Measurements from ENCODE around the gene MDM1.

MDM1 gene, protein sequence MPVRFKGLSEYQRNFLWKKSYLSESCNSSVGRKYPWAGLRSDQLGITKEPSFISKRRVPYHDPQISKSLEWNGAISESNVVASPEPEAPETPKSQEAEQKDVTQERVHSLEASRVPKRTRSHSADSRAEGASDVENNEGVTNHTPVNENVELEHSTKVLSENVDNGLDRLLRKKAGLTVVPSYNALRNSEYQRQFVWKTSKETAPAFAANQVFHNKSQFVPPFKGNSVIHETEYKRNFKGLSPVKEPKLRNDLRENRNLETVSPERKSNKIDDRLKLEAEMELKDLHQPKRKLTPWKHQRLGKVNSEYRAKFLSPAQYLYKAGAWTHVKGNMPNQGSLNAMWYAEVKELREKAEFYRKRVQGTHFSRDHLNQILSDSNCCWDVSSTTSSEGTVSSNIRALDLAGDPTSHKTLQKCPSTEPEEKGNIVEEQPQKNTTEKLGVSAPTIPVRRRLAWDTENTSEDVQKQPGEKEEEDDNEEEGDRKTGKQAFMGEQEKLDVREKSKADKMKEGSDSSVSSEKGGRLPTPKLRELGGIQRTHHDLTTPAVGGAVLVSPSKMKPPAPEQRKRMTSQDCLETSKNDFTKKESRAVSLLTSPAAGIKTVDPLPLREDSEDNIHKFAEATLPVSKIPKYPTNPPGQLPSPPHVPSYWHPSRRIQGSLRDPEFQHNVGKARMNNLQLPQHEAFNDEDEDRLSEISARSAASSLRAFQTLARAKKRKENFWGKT

DNA sequence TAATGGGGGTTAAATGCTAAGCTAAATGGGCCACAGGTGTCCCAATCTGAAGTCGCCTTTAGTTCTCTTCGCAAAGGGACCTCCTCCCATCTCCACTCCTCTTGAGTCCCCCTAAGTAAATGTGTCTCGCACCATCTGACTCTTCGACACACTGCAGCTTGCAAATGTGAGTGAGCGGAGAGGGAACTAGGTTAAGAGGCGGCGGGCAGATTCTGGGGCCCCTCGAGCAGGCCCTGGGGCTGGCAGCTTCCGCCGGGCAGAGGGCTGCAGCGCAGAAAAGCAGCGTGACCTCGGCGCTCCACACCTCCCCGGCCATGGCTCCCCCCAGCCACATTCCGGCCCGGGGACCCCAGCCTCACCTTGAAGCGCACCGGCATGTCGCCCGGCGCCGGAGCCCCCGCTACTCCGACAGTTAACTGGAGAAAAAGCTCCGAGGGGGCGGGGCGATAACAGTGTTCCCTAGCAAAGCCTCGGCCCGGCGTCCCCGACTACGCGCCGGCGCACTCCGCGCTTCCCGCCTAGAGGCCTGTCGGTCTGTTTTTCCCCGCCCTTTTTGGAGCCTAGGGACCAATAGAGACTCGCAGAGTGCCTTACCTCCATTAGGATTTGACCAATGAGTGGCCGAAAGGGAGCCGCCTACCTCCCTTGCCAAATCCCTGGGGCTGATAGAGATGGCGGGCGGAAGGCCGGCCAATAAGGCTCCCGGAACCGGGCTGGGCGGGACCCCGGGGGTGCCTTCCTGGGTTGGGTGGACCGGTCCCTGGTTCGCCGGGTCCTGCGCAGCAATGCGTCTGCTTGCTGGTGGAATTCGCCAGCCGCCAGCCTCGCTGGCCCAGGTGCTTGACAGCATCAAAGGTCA, at the start of gene MDM1:
Gene MDM1, minus strand, starts transcription at position 494 of the 859 bp plus-strand sequence. Its CDS starts 117 bp downstream, at position 377.
- peak; percentile 99 for DNase-seq

DNA sequence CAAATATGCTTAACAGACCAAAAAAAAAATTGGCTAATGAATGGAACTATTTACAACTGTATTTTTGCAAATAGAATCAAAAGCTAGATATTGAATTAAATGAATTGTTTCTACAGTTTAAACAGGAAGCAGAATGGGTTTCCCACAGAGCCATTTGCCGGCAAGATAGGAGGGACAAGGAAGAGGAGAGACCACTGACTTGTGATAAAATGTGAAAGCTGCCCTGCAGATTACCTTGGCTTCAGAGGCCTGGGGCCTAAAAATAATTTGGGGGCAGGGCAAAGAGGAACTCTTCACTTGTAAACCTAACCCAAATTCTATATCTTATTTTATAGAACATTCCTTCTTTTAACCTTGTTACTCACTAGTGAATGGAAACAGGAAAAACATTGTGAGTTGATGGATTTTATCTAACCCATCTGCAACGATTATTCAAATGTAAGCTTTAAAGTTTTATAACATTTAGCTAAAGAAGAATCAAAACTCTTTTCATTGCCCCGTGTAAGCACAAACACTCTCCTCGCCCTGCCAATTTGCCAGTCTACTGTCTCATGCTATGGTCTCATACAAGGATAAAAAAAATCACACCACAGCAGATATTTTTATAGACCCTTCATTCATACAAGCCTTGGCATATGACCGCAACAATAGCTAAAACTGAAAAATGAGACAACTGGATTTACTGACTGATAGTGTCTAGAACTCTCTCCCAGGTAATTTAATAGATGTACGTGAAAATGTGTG, 49.5 kb upstream of the MDM1 start:
- DNase-seq, result no peak

DNA sequence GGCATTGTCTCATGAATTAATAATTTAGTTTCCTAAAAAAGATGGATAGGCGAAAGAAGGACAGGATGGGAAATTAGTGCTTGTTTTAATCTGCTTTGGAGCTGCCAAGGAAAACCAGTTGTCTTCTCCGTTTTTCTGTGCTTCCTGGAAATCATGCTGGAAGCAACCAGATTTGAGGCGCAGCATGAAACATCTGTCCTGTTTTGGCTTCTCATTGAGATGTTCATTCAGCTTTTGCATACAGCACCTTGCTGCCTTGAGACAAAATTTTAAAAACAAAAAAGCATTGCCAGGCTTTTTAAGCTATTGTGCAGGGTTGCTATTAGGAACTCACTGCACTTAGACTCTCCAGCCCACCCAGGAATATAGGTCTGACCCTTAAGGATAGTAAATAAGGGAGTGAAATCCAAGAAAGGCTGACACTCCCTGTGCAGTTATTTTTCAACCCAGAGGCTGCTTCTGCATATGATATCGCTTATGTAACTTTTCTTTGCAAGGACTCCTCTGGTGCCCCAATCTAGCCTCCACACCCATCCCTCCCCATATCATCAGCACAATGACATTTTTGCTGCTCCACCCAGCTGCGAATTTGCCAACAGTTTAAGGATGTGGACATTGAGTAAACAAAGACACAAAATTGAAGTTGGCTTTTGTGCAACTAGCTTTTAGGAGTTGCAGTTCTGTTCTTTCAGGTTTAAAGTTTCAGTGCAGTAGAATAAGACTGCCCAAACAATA, 46.9 kb upstream of the MDM1 start:
- peak; percentile 68 for DNase-seq

DNA sequence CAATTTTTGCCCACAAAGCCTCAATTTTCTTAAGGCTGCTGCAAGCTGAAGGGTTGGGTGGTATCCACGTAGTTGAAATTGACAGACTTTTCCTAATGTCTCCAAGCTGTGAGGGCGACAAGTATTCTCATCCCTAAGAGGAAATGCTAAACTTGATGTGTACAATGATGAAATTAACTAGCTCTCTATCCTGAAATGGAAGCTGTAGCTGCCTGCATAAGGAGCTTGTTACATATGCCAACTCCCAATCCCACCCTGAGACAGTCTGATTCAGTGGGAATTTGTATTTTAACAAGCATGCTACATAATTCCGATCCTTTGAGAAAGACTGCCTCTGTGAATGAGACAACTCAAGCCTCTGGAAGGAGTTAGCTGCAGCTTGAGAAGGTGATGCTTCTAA, 45.7 kb upstream of the MDM1 start:
- DNase-seq, result no peak

DNA sequence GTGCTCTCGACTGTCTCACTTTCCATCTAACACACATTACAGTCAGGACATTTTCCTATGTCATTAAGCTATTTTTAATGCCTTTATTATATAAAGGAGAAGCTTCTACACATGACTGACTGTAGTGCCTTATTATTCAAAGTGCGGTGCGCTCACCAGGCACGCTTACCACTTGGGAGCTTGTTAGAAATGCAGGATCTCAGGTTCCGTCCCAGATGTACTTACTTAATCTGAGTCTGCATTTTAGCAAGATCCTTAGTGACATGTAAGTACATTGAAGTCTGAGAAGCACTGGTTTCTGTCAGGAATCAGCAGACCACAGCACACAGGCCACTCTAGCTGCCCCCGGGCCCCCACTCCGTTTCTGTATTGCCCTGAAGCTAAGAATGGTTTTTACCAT, 44.7 kb upstream of the MDM1 start:
- no peak for DNase-seq

DNA sequence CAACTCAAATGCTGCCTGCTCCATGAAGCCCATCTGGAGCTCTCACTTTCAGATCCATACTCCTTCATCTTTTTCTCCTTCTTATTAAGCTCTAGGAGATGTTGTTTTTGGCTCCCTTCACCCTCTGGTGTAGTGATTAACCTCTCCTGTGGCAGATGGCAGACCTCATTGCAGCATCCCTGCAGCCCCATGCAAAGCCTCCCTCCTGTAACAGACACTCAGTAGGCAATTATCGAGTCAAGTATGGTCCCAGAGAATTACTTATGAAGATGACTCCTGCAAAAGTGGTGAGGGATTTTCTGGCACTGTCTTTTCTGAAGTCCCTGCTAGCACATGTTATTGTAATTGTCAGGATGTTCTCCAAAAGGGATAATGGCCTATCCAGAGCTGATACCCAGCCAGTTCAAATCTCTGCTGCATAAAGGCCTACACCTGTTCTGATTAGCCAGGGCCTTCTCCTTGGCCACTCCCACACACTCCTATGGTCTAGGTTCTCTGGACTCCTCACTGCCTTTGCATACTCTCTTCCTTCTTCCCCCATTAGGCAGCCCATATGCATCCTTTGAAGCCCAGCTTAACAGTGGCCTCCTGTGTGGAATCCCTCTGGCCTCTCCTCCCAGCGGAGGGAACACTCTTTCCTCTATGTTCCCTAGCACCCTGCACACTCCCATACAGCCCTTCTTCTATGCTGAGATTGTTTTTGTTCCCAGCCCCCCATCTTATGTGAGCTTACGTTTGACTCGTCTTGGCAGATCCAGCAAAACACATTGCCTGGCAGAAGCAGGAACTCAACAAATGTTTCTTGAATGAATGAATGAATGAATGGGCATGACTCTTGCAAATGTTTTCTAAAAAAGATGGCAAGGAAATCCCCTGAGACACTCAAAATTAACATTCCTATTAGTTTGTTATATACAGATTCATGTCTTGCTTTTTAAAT, 43.9 kb upstream of the MDM1 start:
- no peak for DNase-seq

DNA sequence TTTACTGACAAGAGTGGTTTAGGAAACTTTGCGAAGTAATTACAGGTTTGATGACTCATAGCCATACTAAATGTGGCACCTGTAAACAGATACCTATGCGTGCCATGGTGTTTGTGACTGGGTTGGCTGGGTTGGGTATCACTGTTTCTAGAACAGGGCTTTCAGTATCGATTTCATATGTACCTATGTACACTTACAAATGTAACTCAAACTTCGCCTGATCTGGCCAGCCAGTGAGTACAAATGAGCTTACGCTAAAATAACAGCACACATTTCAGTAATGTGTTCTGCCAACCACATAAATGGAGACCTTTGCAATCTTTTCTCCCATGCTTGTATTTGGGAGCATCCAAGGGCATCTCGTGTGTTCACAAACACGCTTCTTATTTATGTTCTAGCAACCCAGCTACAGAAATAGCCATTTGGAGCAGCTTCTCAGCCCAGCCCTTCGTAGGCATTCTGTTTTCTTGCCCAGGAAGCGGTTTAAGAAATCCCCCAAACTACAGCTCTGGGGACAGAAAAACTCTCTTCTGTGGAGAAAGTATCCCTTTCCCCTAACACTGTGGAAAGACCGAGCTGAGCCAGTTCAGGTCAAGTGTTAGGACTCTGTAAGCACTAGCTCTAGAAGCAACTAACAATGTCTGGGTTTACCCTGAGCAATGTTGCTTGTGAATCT, 42.3 kb upstream of the MDM1 start:
- no peak for DNase-seq

DNA sequence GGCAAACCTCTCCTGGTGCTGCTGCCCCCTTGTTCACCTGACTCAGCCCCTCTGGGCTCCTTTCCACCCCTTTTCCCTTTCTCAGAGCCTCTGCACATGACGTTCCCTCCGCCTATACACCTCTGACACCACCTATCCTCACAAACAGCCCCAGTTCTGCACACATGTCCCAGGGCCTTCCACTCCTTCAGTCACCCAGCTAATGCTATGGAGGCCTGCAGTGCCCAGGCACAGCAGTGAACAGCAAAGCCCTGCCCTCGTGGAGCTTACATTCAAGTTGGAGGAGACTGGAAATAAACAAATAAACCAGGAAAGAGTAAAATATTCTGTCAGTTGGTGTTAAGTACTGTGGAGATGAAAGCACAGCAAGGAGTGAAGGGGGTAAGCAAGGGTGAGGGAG, 38.5 kb upstream of the MDM1 start:
- DNase-seq, result no peak

DNA sequence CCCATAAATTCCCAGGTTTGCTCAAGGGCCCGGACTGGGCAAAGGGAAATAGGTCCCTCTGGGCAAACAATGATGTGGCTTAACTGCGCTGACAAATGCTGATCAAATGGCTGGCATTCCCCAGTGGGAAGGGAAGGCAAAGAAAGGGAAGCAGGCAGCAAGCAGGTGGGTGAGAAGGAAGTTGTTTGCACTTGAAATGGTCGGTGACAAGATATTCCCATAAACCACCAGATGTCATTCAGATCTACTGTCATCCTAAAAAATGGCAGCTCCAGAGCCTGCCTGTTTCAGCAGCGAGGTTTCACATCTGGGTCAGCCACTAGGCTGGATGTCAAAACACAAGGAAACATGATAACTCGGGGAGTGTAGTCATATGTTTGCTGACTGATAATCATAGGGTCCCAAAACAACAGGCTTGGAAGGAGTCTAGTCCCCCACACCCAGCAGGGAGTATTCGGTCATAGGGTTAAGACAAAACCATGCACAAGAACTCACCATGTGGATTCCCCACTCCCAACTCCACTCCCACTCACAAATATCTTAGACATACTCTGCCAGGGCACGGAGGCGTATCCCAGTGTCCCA, 37.9 kb upstream of the MDM1 start:
- DNase-seq, result peak; percentile 89

DNA sequence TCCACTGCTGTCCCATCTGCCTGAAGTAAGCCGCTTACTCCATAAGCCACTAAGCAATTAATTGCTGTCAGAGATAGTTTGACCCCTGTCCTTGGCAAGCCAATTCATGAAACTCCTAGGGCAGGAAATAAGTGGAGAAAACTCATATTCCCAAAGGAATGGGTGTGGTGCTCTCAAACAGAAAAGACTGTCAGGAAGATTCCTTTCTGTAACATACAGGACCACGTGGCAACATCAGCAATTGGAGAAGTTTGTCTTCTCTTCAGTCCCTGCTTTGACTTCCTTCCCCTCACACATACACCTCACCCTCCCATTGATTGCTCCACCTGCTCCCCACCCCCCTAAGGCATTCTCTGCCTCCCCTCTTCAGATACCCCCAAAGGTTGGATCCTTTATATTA, 36.2 kb upstream of the MDM1 start:
- DNase-seq, result peak; percentile 33

DNA sequence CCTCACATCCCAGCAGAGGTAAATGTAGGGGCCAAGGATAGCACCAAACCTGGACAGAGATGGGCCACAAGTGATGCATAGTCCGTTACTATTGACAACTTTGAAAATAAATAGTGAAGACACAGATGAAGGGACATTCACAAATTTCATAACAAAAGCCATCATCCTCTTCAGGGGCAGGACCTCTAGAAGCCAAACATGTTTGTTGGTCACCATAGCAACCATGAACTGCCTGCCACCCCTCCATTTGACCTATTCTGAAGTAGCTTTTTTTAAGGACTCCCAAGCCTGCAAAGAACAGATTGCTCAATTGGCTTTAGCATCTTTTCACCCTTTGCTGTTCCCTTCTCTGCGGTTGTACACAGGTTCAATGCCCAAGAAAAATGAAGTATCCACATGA, 35.7 kb upstream of the MDM1 start:
- DNase-seq, result peak; percentile 82

DNA sequence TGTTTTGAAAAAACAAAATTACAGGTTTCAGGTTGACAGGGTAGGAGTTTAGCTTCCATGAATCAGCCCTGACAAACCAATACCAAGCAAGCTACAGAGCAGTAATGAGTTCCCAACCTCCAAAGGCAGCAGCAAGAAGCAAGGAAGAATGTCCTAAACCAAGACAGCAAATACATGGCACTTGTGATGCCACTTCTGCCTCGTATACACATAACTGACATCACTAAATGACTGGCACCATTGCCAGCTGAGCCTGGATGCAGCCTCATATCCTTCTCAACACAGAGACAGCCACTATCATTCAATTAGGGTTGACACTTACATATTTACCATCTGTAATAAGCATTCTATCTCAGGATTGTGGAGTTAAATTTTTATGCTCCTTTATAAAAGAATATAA, 35.0 kb upstream of the MDM1 start:
- no peak for DNase-seq

DNA sequence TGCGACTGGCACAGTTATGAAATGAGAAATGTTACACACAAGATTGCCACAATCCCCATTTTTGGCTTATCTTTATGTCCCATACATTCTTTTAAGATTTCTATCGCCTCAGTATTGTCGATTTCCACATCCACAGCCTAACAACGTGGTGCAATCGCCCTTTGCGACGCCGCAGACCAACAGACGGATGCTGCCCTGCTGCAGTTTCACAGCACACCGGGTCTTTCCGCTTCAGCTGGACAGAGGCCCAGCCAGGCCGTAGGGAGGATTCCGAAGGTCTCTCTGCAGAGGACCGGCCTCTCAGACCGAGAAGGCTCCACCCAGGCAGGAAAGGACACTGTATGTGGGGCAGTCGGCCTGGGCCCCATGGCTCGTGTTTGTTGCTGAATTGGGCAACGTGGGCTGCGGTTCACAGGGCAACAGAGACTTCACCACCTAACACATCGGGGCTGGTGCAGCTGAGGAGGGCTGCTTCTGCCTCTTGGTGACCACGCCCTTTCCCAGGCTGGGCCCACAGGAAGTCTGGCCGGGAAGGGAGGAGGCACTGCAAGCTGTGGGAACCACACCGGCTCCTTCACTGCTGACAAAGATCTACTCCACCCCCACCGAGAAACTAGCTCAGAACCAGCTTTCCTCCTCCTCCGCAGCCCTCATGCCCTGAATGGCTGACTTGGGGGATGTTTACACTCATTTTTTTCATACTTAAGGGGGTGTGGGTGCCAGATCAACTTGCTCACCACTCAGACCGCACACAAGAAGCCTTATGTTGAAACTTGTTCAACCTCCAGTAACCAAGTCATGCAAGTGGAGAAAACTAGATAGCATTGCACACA, 32.9 kb upstream of the MDM1 start:
- peak; percentile 97 for DNase-seq

DNA sequence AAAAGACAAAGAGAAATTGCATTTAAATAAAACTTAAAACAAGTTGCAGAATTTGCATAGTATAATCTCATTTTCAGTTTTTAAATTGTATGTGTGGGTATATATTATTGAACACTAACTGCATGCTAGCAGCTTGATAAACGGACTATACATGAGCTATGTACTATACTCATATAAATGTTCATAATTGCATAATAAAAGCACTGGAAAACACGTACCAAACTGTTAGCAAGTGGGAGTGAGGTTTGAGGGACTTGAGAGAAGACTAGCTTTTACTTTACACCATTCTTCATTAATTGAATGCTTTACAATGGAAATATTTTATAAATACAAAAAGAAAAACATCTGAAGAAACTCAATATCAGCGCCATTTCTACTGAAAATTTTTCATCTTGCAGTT, 32.2 kb upstream of the MDM1 start:
- peak; percentile 38 for DNase-seq

DNA sequence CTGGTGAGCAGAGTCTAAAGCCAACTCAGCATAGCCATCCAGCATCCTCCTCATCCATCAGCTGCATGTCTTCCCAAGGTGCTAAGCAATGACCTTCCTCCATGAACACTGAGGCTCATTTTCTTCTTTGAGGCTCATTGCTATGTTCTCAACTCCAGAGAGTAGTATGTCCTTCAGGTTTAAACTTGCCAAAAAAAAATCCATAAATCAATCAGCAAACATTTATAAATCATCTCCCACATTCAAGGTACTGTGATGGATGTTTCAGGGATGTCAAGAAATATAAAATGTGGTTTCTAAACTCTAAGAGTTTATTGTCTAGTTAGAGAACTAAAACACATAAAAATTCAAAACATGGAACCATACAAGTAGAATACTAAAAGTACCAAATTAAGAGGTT, 29.8 kb upstream of the MDM1 start:
- no peak for DNase-seq

DNA sequence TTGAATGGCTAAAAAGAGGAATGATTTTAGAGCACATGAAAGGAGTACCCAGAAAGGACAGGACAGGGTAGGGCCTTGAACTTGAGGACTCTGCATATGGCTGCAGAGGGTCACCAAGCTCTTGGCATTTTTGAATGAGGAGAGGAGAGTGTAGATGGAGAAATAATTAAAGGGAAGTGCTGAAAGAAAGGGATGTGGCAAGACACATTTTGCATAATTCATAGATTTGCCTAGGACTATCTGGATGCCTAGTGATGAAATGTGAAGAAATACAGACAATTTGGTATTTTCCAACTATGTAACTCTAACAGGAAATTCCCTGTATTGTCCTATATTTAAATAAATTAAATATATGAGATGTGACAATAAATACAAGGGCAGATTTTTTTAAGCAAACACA, 27.5 kb upstream of the MDM1 start:
- DNase-seq, result peak; percentile 91

DNA sequence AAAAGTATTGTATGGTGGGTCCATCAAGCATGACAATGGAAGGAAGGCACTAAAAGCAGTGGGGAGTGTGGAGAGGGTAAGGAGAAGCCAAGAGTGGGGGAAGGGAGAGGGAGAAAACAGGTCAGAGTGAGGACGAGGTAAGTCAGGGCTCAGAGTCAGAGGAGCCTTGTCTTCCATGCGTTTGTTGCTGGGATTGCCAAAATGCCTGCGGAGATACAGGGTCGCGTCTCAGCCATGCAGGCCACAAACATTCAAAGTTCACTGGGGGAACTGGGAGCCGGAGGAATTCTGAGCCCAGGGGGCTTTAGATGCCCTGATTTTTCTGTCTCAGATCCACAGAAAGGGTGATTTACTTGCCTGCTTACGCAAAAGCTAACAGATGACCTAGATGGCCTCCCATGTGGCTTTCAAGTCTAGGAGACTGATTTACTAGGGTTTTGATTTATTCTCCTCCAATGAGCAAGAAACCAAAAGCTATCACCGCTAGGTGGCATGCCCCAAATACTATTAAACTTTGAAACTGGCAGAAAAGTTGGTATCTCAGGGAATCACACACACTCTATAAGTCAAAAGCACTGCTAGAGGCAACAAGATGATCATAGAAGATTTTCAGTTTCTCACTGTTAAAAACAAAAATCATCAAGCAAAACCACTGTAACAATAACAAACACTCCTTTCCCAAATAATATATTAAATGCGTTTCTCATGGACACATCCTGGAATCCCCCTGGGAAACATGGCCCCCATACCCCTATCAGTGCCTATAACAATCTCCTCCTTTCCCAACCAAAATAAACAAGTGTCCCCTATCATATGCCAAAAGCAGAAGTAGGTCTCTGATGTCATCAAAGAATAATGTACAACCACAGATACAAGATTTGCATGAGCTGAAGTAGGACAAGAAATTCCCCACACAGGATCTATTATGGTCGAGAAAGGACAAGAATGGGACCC, 26.6 kb upstream of the MDM1 start:
- peak; percentile 91 for DNase-seq

DNA sequence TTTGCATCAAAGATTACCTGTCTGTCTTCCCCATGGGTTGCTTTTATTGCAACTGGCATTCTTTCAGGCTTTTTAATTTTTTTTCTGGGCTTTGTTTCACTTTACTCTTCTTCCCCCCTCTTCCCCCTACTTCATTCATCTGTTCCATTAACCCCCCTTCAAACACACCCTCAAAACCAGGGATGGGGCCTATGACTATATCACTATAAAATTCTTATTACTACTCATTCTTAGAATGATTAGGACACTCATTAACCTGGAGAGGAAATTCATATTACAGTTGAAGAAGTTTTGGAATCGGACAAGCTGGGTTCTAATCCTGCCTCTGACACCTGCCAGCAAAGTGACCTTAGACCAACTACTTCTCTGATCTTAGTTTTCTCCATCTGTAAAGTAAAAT, 24.8 kb upstream of the MDM1 start:
- no peak for DNase-seq
